Neural crest cell (in vitro differentiated cells): ENCODE results near the gene CD82. TPM values are rescaled to one million over a fixed set of nuclear protein-coding genes. Genes with fewer than 3 reads are reported as not detected.

Source experiments
- DNase-seq: peaks from one replicate; pipeline ENCODE4 v3.0.0; 2021; ENCODE audit warnings: low read depth, mixed read lengths, low spot score
- H3K27ac Mint-ChIP-seq: one replicate; pipeline ENCODE4 v1.8.0; 2021; ENCODE audit warnings: mild to moderate bottlenecking, mixed read lengths; ENCODE audit not compliant: unreplicated experiment
- H3K27me3 Mint-ChIP-seq: 2 replicates; pipeline ENCODE4 v1.8.0; 2021; ENCODE audit warnings: low read depth, mild to moderate bottlenecking, mixed read lengths
- H3K36me3 Mint-ChIP-seq: 2 replicates; pipeline ENCODE4 v1.8.0; 2021; ENCODE audit warnings: low read depth, mild to moderate bottlenecking, mixed read lengths
- H3K4me1 Mint-ChIP-seq: 2 replicates; pipeline ENCODE4 v1.8.0; 2021; ENCODE audit warnings: mixed read lengths
- H3K4me3 Mint-ChIP-seq: one replicate; pipeline ENCODE4 v1.8.0; 2021; ENCODE audit warnings: mild to moderate bottlenecking, mixed read lengths
- H3K9me3 Mint-ChIP-seq: 2 replicates; pipeline ENCODE4 v1.8.0; 2021; ENCODE audit warnings: mixed read lengths
- CTCF ChIP-seq: fragments of 200-600 bp; sonication (generic); conservative IDR thresholded peaks from 2 replicates; pipeline ENCODE4 v1.5.0; 2021; ENCODE audit warnings: antibody characterized with exemption, mild to moderate bottlenecking
- total RNA-seq: library from RNA; stranded (reverse); gene quantifications from 2 replicates; pipeline ENCODE4 v1.2.1, GENCODE V29; 2021

Gene CD82
- total RNA-seq, 1 donor from 2014 or later = 14.1 TPM

GRCh38 chr11:44572436-44572835 lies 7.0 kb downstream of the CD82 start:
- Mint-ChIP-seq H3K27ac (no peak overlapping the region), H3K36me3 (no peaks in the 10 kb centered on the region)

GRCh38 chr11:44572884-44573283 lies 7.4 kb downstream of the CD82 start:
- DNase-seq = no peak
- Mint-ChIP-seq H3K36me3 (no peaks in the 10 kb centered on the region), H3K27me3 (peaks cover 3% of the 10 kb centered on the region), H3K9me3 (no peaks in the 10 kb centered on the region), H3K27ac (no peak overlapping the region), H3K4me3 (no peak overlapping the region), H3K4me1 (peaks cover 28% of the 10 kb centered on the region)
- no peak for TF ChIP-seq CTCF

More at GRCh38 chr11:44572436-44572835, 7.0 kb downstream of the CD82 start:
- Mint-ChIP-seq H3K9me3 (no peaks in the 10 kb centered on the region), H3K4me3 (no peak overlapping the region), H3K4me1 (peaks cover 33% of the 10 kb centered on the region), H3K27me3 (peaks cover 8% of the 10 kb centered on the region)
- no peak for TF ChIP-seq CTCF
- DNase-seq = no peak

- Mint-ChIP-seq H3K9me3 (no peaks in the 10 kb centered on the region), H3K27ac (no peak overlapping the region), H3K27me3 (no peaks in the 10 kb centered on the region), H3K4me1 (peaks cover 27% of the 10 kb centered on the region), H3K4me3 (no peak overlapping the region), H3K36me3 (no peaks in the 10 kb centered on the region)
- no peak for TF ChIP-seq CTCF
- DNase-seq = no peak
Measured at GRCh38 chr11:44573333-44573732, 7.9 kb downstream of the CD82 start.

GRCh38 chr11:44574610-44575287 lies 9.3 kb downstream of the CD82 start:
- H3K9me3 Mint-ChIP-seq = no peaks in the 10 kb centered on the region
- TF ChIP-seq CTCF = no peak
- H3K4me3 Mint-ChIP-seq = no peak overlapping the region
- peaks cover 28% of the 10 kb centered on the region for H3K4me1 Mint-ChIP-seq
- no peak overlapping the region for H3K27ac Mint-ChIP-seq
- H3K36me3 Mint-ChIP-seq = no peaks in the 10 kb centered on the region
- H3K27me3 Mint-ChIP-seq = no peaks in the 10 kb centered on the region
- no peak for DNase-seq

- DNase-seq = no peak
- Mint-ChIP-seq H3K9me3 (no peaks in the 10 kb centered on the region), H3K4me3 (no peak overlapping the region), H3K4me1 (peaks cover 25% of the 10 kb centered on the region), H3K27ac (no peak overlapping the region), H3K27me3 (no peaks in the 10 kb centered on the region), H3K36me3 (no peaks in the 10 kb centered on the region)
- TF ChIP-seq CTCF = no peak
Measured at GRCh38 chr11:44575288-44575672, 9.8 kb downstream of the CD82 start.
